H9 (cell line): ENCODE measurements around the gene PELI2. TPM values are rescaled to one million over a fixed set of nuclear protein-coding genes. Genes with fewer than 3 reads are reported as not detected.

Experiments
- DNase-seq: peaks from one replicate; pipeline ENCODE4 v3.0.0-alpha.2; 2017
- H2AFZ ChIP-seq: one replicate; pipeline ENCODE4 v1.6.1; 2013; ENCODE audit warnings: mild to moderate bottlenecking, low read length, control low read depth, moderate library complexity
- H2AK5ac ChIP-seq: 2 replicates; pipeline ENCODE4 v1.6.1; 2013; ENCODE audit warnings: low read length, control low read depth, mixed read lengths; ENCODE audit not compliant: insufficient read length
- H2BK120ac ChIP-seq: one replicate; pipeline ENCODE4 v1.6.1; 2013; ENCODE audit warnings: low read depth, mild to moderate bottlenecking, low read length, control low read depth, inconsistent platforms; ENCODE audit not compliant: poor library complexity, severe bottlenecking
- H2BK12ac ChIP-seq: 2 replicates; pipeline ENCODE4 v1.6.1; 2013; ENCODE audit warnings: low read length, control low read depth, mixed read lengths, low read depth; ENCODE audit not compliant: insufficient read length
- H2BK15ac ChIP-seq: 2 replicates; pipeline ENCODE4 v1.6.1; 2013; ENCODE audit warnings: low read depth, low read length, control low read depth
- H2BK20ac ChIP-seq: one replicate; pipeline ENCODE4 v1.6.1; 2013; ENCODE audit warnings: low read depth, mild to moderate bottlenecking, low read length, control low read depth, inconsistent platforms; ENCODE audit not compliant: poor library complexity, severe bottlenecking
- H2BK5ac ChIP-seq: 2 replicates; pipeline ENCODE4 v1.6.1; 2013; ENCODE audit warnings: low read length, control low read depth, mixed read lengths; ENCODE audit not compliant: insufficient read length
- H3K14ac ChIP-seq: 2 replicates; pipeline ENCODE4 v1.6.1; 2013; ENCODE audit warnings: low read length, control low read depth; ENCODE audit not compliant: insufficient read depth
- H3K18ac ChIP-seq: 2 replicates; pipeline ENCODE4 v1.6.1; 2013; ENCODE audit warnings: low read depth, mild to moderate bottlenecking, mixed read lengths, low read length, control low read depth; ENCODE audit not compliant: insufficient read length
- H3K23ac ChIP-seq: 2 replicates; pipeline ENCODE4 v1.6.1; 2013; ENCODE audit warnings: low read length, control low read depth, mixed read lengths, low read depth; ENCODE audit not compliant: insufficient read length
- H3K23me2 ChIP-seq: 2 replicates; pipeline ENCODE4 v1.6.1; 2013; ENCODE audit warnings: low read depth, mild to moderate bottlenecking, mixed read lengths, low read length, control low read depth; ENCODE audit not compliant: insufficient read length, poor library complexity, severe bottlenecking
- H3K27ac ChIP-seq: 2 replicates; pipeline ENCODE4 v1.5.1; 2013; ENCODE audit warnings: low read length, control low read depth, mixed read lengths, low read depth; ENCODE audit not compliant: insufficient read length
- H3K27me3 ChIP-seq: 2 replicates; pipeline ENCODE4 v1.6.1; 2013; ENCODE audit warnings: low read length, control low read depth, inconsistent platforms; ENCODE audit not compliant: insufficient read depth
- H3K4ac ChIP-seq: 2 replicates; pipeline ENCODE4 v1.6.1; 2013; ENCODE audit warnings: low read depth, mild to moderate bottlenecking, control low read depth, inconsistent platforms, low read length, moderate library complexity
- H3K4me1 ChIP-seq: 2 replicates; pipeline ENCODE4 v1.6.1; 2013; ENCODE audit warnings: low read length, control low read depth, inconsistent platforms; ENCODE audit not compliant: insufficient read depth
- H3K4me2 ChIP-seq: 2 replicates; pipeline ENCODE4 v1.6.1; 2013; ENCODE audit warnings: low read length, control low read depth, mixed read lengths; ENCODE audit not compliant: insufficient read length, insufficient read depth
- H3K56ac ChIP-seq: 2 replicates; pipeline ENCODE4 v1.6.1; 2013; ENCODE audit warnings: low read depth, mild to moderate bottlenecking, mixed read lengths, low read length, control low read depth; ENCODE audit not compliant: insufficient read length
- H3K79me1 ChIP-seq: 2 replicates; pipeline ENCODE4 v1.6.1; 2013; ENCODE audit warnings: low read depth, mild to moderate bottlenecking, moderate library complexity, low read length, control low read depth, inconsistent platforms; ENCODE audit not compliant: insufficient read depth, poor library complexity, severe bottlenecking
- H3K79me2 ChIP-seq: 2 replicates; pipeline ENCODE4 v1.6.1; 2013; ENCODE audit warnings: low read length, control low read depth, inconsistent platforms; ENCODE audit not compliant: insufficient read depth
- H3K9ac ChIP-seq: 2 replicates; pipeline ENCODE4 v1.6.1; 2013; ENCODE audit warnings: low read length, control low read depth, mixed read lengths; ENCODE audit not compliant: insufficient read length; ENCODE audit errors: extremely low read depth
- H3K9me3 ChIP-seq: one replicate; pipeline ENCODE4 v1.6.1; 2013; ENCODE audit warnings: low read depth, low read length, inconsistent platforms; ENCODE audit not compliant: control insufficient read depth
- H3T11ph ChIP-seq: one replicate; pipeline ENCODE4 v1.6.1; 2013; ENCODE audit warnings: mild to moderate bottlenecking, low read length, control low read depth, inconsistent platforms
- H4K20me1 ChIP-seq: one replicate; pipeline ENCODE4 v1.6.1; 2013; ENCODE audit not compliant: control insufficient read depth, insufficient read length, insufficient read depth
- H4K5ac ChIP-seq: 2 replicates; pipeline ENCODE4 v1.6.1; 2013; ENCODE audit warnings: low read depth, mild to moderate bottlenecking, mixed read lengths, low read length, control low read depth; ENCODE audit not compliant: insufficient read length
- H4K8ac ChIP-seq: replicated peaks from 2 replicates; pipeline ENCODE4 v1.6.1; 2013; ENCODE audit warnings: low read length, control low read depth, mixed read lengths, low read depth; ENCODE audit not compliant: insufficient read length
- H4K91ac ChIP-seq: 2 replicates; pipeline ENCODE4 v1.6.1; 2013; ENCODE audit warnings: low read depth, mild to moderate bottlenecking, moderate library complexity, mixed read lengths, low read length, control low read depth; ENCODE audit not compliant: insufficient read length
- H3K27ac Mint-ChIP-seq, 3 experiments: 2 replicates in 2 of 3; 3 replicates in 1 of 3; pipeline ENCODE4 v1.8.0; 2020 to 2021; ENCODE audit warnings: mixed read lengths in 3 of 3, mild to moderate bottlenecking in 1 of 3, moderate library complexity in 1 of 3
- H3K27me3 Mint-ChIP-seq: 2 replicates; pipeline ENCODE4 v1.8.0; 2021; ENCODE audit warnings: low read depth, mild to moderate bottlenecking, moderate library complexity, mixed read lengths
- H3K36me3 Mint-ChIP-seq, 3 experiments: 2 replicates in 2 of 3; 3 replicates in 1 of 3; pipeline ENCODE4 v1.8.0; 2020 to 2021; ENCODE audit warnings: low read depth in 3 of 3, mixed read lengths in 3 of 3; ENCODE audit not compliant: insufficient read depth in 1 of 3
- H3K4me1 Mint-ChIP-seq, 2 experiments: 2 replicates each; pipeline ENCODE4 v1.8.0; 2020; ENCODE audit warnings: mixed read lengths in 2 of 2
- H3K4me3 Mint-ChIP-seq, 2 experiments: 2 replicates in 1 of 2; 3 replicates in 1 of 2; pipeline ENCODE4 v1.8.0; 2020 to 2021; ENCODE audit warnings: mild to moderate bottlenecking in 2 of 2, mixed read lengths in 2 of 2, moderate library complexity in 1 of 2
- H3K9me3 Mint-ChIP-seq, 2 experiments: 2 replicates in 1 of 2; 3 replicates in 1 of 2; pipeline ENCODE4 v1.8.0; 2020; ENCODE audit warnings: mild to moderate bottlenecking in 2 of 2, mixed read lengths in 2 of 2, moderate library complexity in 1 of 2
- CTCF ChIP-seq: fragments of 200-600 bp; sonication (generic); conservative IDR thresholded peaks from 3 replicates; pipeline ENCODE4 v1.8.0; 2021; ENCODE audit warnings: antibody characterized with exemption, mild to moderate bottlenecking
- WGBS: extraction: QIAGEN DNeasy Blood & Tissue Kit; methylation state at CpG from one replicate; pipeline ENCODE4 v1.1.7; 2013; ENCODE audit warnings: missing lambda C conversion rate, low lambda C conversion rate, mixed read lengths; ENCODE audit not compliant: insufficient read length; ENCODE audit errors: extremely low coverage; 5-methylcytosine and 5-hydroxymethylcytosine counted together
- total RNA-seq: library from RNA; stranded (reverse); gene quantifications from 2 replicates; pipeline ENCODE4 v1.2.1, GENCODE V29; 2021

PELI2 gene
- total RNA-seq, 1 experiment from 2014 or later = 18.0 TPM

DNA sequence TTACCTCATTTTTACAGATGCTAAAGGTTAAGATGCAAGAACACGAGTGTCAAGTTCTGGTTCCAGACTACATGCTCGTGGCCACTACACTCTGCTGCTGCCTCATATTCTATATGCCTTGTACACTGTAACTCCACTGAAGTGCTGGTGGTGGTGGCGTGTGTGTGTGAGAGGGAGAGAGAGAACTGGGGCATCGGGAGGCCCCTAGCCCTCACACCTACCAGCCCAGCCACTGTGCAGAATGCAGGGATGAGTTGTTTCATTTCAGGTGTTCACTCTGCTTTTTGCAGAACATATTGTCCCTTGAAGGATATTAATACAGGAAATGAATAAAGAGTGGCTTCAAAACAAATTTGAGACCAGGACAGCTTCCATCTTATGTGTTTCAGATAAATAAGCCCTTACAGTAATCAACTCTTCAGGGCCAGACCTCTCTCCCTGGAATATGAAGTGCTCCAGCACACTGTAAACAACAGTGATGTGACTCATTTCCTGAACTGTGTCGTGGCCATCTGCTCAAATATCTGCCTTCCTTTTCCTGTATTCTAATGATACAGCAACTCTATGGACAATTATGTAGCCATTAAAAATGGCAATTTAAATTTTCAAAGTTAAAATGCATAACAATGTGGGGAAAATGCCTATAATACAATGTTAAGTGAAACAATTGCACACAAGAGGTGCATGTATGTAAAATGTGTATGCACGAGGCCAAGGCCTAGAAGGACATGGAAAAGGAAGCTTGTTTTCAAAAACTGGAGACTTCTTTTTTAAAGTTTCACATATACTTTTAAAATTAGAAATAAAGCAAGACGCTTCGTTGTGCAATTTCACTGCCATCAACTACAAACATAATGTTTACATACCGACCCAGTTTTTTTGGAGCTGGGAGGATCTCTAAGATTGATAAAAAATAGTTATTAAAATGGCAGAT is 215.4 kb downstream of the PELI2 start:
- no peak overlapping the region for H3K27ac ChIP-seq
- no peak overlapping the region for H2BK5ac ChIP-seq
- no CpG with 5 or more reads among the region's 9 CpGs for WGBS
- no peaks in the 10 kb centered on the region; the same call in none of the 2 replicates for H3K27me3 Mint-ChIP-seq
- H3K23ac ChIP-seq = no peak overlapping the region
- no peak overlapping the region for H3K14ac ChIP-seq
- no peaks in the 10 kb centered on the region for H3K27me3 ChIP-seq
- H2AFZ ChIP-seq = no peak overlapping the region
- H3K4me3 Mint-ChIP-seq = no peak overlapping the region
- no peak overlapping the region for H2AK5ac ChIP-seq
- no peaks in the 10 kb centered on the region for H3K79me1 ChIP-seq
- H3K27ac Mint-ChIP-seq = 0 out of 7 replicates have a peak overlapping the region, but pooled peaks of 1 of the 3 experiments have one; percentile 31
- H3T11ph ChIP-seq = no peak overlapping the region
- no peaks in the 10 kb centered on the region for H4K20me1 ChIP-seq
- H3K9me3 ChIP-seq = no peaks in the 10 kb centered on the region
- peak overlapping the region; percentile 54 for H3K18ac ChIP-seq
- H4K8ac ChIP-seq = no peak overlapping the region
- H2BK15ac ChIP-seq = no peak overlapping the region
- H2BK20ac ChIP-seq = no peak overlapping the region
- H2BK12ac ChIP-seq = no peak overlapping the region
- no peaks in the 10 kb centered on the region for H3K36me3 Mint-ChIP-seq
- H4K91ac ChIP-seq = no peak overlapping the region
- H3K9ac ChIP-seq = no peak overlapping the region
- H3K4me2 ChIP-seq = no peak overlapping the region
- H2BK120ac ChIP-seq = no peak overlapping the region
- no peaks in the 10 kb centered on the region for H3K9me3 Mint-ChIP-seq
- TF ChIP-seq CTCF = no peak
- H3K79me2 ChIP-seq = no peaks in the 10 kb centered on the region
- no peak for DNase-seq
- no peak overlapping the region for H4K5ac ChIP-seq
- H3K23me2 ChIP-seq = no peaks in the 10 kb centered on the region
- H3K56ac ChIP-seq = no peak overlapping the region
- H3K4ac ChIP-seq = no peak overlapping the region
- no peaks in the 10 kb centered on the region; a peak in 1 of 4 replicates for H3K4me1 Mint-ChIP-seq
- no peaks in the 10 kb centered on the region for H3K4me1 ChIP-seq
